PC-3 (cell line): ENCODE measurements around the gene TBX10. TPM values are rescaled to one million over a fixed set of nuclear protein-coding genes. Genes with fewer than 3 reads are reported as not detected.
"Not testable (repeated sequence)": the region's sequence is repeated elsewhere in the genome, so short reads cannot be mapped to it uniquely, and the experiment has no call there.

Source experiments
- ATAC-seq: fragments of 200-7000 bp; cut with Tn5 transposase; 2 replicates; pipeline ENCODE4 v1.9.1; 2020; ENCODE audit warnings: mild to moderate bottlenecking, moderate library complexity
- BruUV-seq: library from RNA; stranded (reverse); fragments of 400-500 nt; replicated peaks from 2 replicates; lab custom pipeline; 2021; lab: Mats Ljungman, UMichigan
- CTCF ChIA-PET: fragments of 300-600 bp; sonication (Branson Sonifier 250); formaldehyde crosslinking; loops from one replicate; lab custom pipeline; 2022; ENCODE audit warnings: antibody characterized with exemption; lab: Charles Lee
- POLR2A ChIA-PET: fragments of 300-600 bp; sonication (Branson Sonifier 250); formaldehyde crosslinking; loops from one replicate; lab custom pipeline; 2022; ENCODE audit warnings: antibody characterized with exemption; ENCODE audit not compliant: unreplicated experiment; lab: Charles Lee
- DNase-seq: peaks from one replicate; pipeline ENCODE4 v3.0.0-alpha.2; 2015
- H2AFZ ChIP-seq: fragments of 300-600 bp; sonication (generic); 2 replicates; pipeline ENCODE4 v1.6.0; 2016; ENCODE audit warnings: antibody characterized with exemption, low read length
- H3F3A ChIP-seq: fragments of 300-600 bp; sonication (generic); one replicate; pipeline ENCODE4 v1.6.0; 2017; ENCODE audit warnings: antibody characterized with exemption, low read length, control low read depth, mild to moderate bottlenecking; ENCODE audit not compliant: unreplicated experiment
- H3K27ac ChIP-seq: fragments of 300-600 bp; sonication (generic); 2 replicates; pipeline ENCODE4 v1.5.1; 2016; ENCODE audit warnings: mild to moderate bottlenecking, low read length
- H3K27me3 ChIP-seq: fragments of 300-600 bp; sonication (generic); 2 replicates; pipeline ENCODE4 v1.6.1; 2016; ENCODE audit warnings: low read length, mixed read lengths
- H3K36me3 ChIP-seq: fragments of 300-600 bp; sonication (generic); 2 replicates; pipeline ENCODE4 v1.6.1; 2016; ENCODE audit warnings: low read depth, mixed run types, low read length, mixed read lengths
- H3K4me1 ChIP-seq: fragments of 300-600 bp; sonication (generic); 2 replicates; pipeline ENCODE4 v1.5.1; 2016; ENCODE audit warnings: low read length; ENCODE audit not compliant: insufficient read depth
- H3K4me2 ChIP-seq: fragments of 300-600 bp; sonication (generic); 2 replicates; pipeline ENCODE4 v1.6.0; 2016; ENCODE audit warnings: low read length
- H3K4me3 ChIP-seq: fragments of 300-600 bp; sonication (generic); 2 replicates; pipeline ENCODE4 v1.5.1; 2016; ENCODE audit warnings: mild to moderate bottlenecking, low read length, mixed read lengths
- H3K79me2 ChIP-seq: fragments of 300-600 bp; sonication (generic); 2 replicates; pipeline ENCODE4 v1.6.1; 2017; ENCODE audit warnings: low read length, mixed read lengths
- H3K9ac ChIP-seq: fragments of 300-600 bp; sonication (generic); 2 replicates; pipeline ENCODE4 v1.6.0; 2016; ENCODE audit warnings: mild to moderate bottlenecking, low read length
- H3K9me2 ChIP-seq: fragments of 300-600 bp; sonication (generic); replicated peaks from 2 replicates; pipeline ENCODE4 v1.6.1; 2016; ENCODE audit warnings: mixed run types, low read length, mixed read lengths
- H3K9me3 ChIP-seq: fragments of 300-600 bp; sonication (generic); 2 replicates; pipeline ENCODE4 v1.6.1; 2016; ENCODE audit warnings: low read length, mixed read lengths
- H4K20me1 ChIP-seq: fragments of 300-600 bp; sonication (generic); 2 replicates; pipeline ENCODE4 v1.6.1; 2016; ENCODE audit warnings: low read length, mixed read lengths
- EZH2 ChIP-seq: fragments of 300-600 bp; sonication (generic); IDR thresholded peaks from one replicate; pipeline ENCODE4 v1.6.1; 2017; ENCODE audit warnings: antibody characterized with exemption, mild to moderate bottlenecking, low read length; ENCODE audit not compliant: unreplicated experiment
- EZH2phosphoT487 ChIP-seq: fragments of 300-600 bp; sonication (generic); IDR thresholded peaks from 2 replicates; pipeline ENCODE4 v1.6.1; 2018; ENCODE audit warnings: mild to moderate bottlenecking, antibody characterized with exemption, low read length, borderline replicate concordance
- intact Hi-C: fragments of 100-400 bp; cut with micrococcal nuclease; formaldehyde crosslinking; loops from 2 replicates; pipeline ENCODE4 v1.9.0; 2023
- total RNA-seq: library from RNA; depleted of rRNA; stranded (reverse); fragments of >200 nt; gene quantifications from 2 replicates; pipeline ENCODE4 v1.2.3, GENCODE V29; 2014
- TF ChIP-seq, protein P1 (sequence below): fragments of 300-600 bp; sonication (generic); conservative IDR thresholded peaks from 2 replicates; pipeline ENCODE4 v1.5.1; 2017; ENCODE audit warnings: antibody characterized with exemption, low read depth, mild to moderate bottlenecking, low read length

TBX10 gene
- total RNA-seq, 1 experiment from 2014 or later = not detected

- POLR2A ChIA-PET = interaction anchor here (0.6 kb wide), 1 partner anchor 15 kb away, joined by 12 read pairs; no protein-coding TSS in a partner anchor
- H3K4me3 ChIP-seq, H4K20me1 ChIP-seq, H3K36me3 ChIP-seq, H3K9me2 ChIP-seq, H3K79me2 ChIP-seq, CTCF ChIA-PET, intact Hi-C loops, H2AFZ ChIP-seq, H3K9ac ChIP-seq, BruUV-seq, H3K9me3 ChIP-seq, H3K27me3 ChIP-seq, H3F3A ChIP-seq: not testable (repeated sequence)
- Histone ChIP-seq H3K27ac (peak overlapping the region; percentile 67), H3K4me1 (peaks cover 24% of the 10 kb centered on the region), H3K4me2 (peak overlapping the region; percentile 53)
- DNase-seq (peak; percentile 70), ATAC-seq (peak; percentile 57)
Measured at GRCh38 chr11:67682126-67683034, 42.8 kb upstream of the TBX10 start.

GRCh38 chr11:67680696-67681470 is 41.3 kb upstream of the TBX10 start:
- H3K4me3 ChIP-seq = no peak overlapping the region
- BruUV-seq = no TSS peak
- no peak overlapping the region for H3K27ac ChIP-seq
- H3K79me2 ChIP-seq = no peaks in the 10 kb centered on the region
- intact Hi-C loops = no loop called here
- H3K36me3 ChIP-seq = no peaks in the 10 kb centered on the region
- H4K20me1 ChIP-seq = no peaks in the 10 kb centered on the region
- POLR2A ChIA-PET = no interaction called here
- CTCF ChIA-PET = no interaction called here
- H3K27me3 ChIP-seq = no peaks in the 10 kb centered on the region
- H2AFZ ChIP-seq = no peak overlapping the region
- DNase-seq (no peak), ATAC-seq (no peak)
- no peaks in the 10 kb centered on the region for H3K9me3 ChIP-seq
- peaks cover 24% of the 10 kb centered on the region for H3K4me1 ChIP-seq
- TF ChIP-seq, protein P1, sequence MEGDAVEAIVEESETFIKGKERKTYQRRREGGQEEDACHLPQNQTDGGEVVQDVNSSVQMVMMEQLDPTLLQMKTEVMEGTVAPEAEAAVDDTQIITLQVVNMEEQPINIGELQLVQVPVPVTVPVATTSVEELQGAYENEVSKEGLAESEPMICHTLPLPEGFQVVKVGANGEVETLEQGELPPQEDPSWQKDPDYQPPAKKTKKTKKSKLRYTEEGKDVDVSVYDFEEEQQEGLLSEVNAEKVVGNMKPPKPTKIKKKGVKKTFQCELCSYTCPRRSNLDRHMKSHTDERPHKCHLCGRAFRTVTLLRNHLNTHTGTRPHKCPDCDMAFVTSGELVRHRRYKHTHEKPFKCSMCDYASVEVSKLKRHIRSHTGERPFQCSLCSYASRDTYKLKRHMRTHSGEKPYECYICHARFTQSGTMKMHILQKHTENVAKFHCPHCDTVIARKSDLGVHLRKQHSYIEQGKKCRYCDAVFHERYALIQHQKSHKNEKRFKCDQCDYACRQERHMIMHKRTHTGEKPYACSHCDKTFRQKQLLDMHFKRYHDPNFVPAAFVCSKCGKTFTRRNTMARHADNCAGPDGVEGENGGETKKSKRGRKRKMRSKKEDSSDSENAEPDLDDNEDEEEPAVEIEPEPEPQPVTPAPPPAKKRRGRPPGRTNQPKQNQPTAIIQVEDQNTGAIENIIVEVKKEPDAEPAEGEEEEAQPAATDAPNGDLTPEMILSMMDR = no peak
- no peak for TF ChIP-seq EZH2phosphoT487
- TF ChIP-seq EZH2 = no peak
- H3F3A ChIP-seq = no peaks in the 10 kb centered on the region
- H3K9ac ChIP-seq = no peak overlapping the region
- no peak overlapping the region for H3K4me2 ChIP-seq
- H3K9me2 ChIP-seq = no peaks in the 10 kb centered on the region

DNA sequence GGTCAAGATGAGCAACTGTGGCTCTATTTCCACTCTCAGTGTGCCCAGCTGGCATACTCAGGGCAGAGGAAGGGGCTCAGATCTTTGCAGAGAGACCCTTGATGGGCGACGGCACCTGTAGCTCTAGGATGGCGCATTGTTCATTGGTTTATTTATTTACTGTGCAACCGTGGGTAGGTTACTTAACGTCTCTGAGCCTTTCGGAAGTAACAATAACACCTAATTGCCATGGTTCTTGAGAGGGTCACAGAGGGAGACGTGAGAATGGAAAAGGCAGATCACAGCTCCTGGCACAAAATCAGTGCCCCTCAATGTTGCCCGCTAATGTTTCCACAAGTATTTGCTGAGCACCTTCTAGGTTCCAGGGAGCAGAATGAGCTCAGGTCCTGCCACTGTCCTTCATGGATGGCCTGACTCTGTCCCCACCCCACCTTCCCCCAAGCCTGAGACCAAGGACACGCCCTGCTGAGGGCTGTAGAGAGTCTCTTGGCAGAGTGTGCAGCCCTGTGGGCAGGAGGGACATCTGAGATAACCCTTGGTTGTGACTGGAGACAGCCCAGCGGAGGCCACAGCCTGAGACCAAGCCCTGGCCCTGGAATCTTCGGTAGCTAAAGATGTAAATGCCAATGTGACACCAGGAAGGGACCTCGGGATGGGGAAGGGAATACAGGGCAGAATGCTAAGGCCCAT is 35.6 kb upstream of the TBX10 start:
- CTCF ChIA-PET = no interaction called here
- peak overlapping the region; percentile 62 for H3K4me2 ChIP-seq
- no peak for ATAC-seq

More for the DNA sequence above, 35.6 kb upstream of the TBX10 start:
- peak overlapping the region; percentile 31 for H3K27ac ChIP-seq
- no peak overlapping the region; the same call in 1 of the 2 replicates for H3K4me3 ChIP-seq
- no peaks in the 10 kb centered on the region for H3K36me3 ChIP-seq
- H3K9me3 ChIP-seq = no peaks in the 10 kb centered on the region
- H3K27me3 ChIP-seq = no peaks in the 10 kb centered on the region
- POLR2A ChIA-PET = no interaction called here
- no TSS peak for BruUV-seq
- no peak for TF ChIP-seq EZH2
- TF ChIP-seq EZH2phosphoT487 = no peak
- TF ChIP-seq, protein P1 = no peak
- H4K20me1 ChIP-seq = no peaks in the 10 kb centered on the region
- no peaks in the 10 kb centered on the region for H3K9me2 ChIP-seq
- no peaks in the 10 kb centered on the region for H3K79me2 ChIP-seq
- intact Hi-C loops = no loop called here
- H2AFZ ChIP-seq = peak overlapping the region; percentile 37; the same call in 1 of the 2 replicates
- peaks cover 20% of the 10 kb centered on the region for H3K4me1 ChIP-seq
- DNase-seq = no peak
- H3F3A ChIP-seq = no peaks in the 10 kb centered on the region
- H3K9ac ChIP-seq = no peak overlapping the region
